GM21528 (cell line): ENCODE measurements around the gene NADK2.
"Not testable (repeated sequence)": the region's sequence is repeated elsewhere in the genome, so short reads cannot be mapped to it uniquely, and the experiment has no call there.

Experiments
- ATAC-seq: cut with Tn5 transposase; IDR thresholded peaks from one replicate; pipeline ENCODE4 v1.9.1; 2021; ENCODE audit warnings: mild to moderate bottlenecking, moderate library complexity; ENCODE audit not compliant: unreplicated experiment, low FRiP score

NADK2 gene

GRCh38 chr5:36215910-36216309 lies 25.8 kb downstream of the NADK2 start:
- ATAC-seq = no peak

DNA sequence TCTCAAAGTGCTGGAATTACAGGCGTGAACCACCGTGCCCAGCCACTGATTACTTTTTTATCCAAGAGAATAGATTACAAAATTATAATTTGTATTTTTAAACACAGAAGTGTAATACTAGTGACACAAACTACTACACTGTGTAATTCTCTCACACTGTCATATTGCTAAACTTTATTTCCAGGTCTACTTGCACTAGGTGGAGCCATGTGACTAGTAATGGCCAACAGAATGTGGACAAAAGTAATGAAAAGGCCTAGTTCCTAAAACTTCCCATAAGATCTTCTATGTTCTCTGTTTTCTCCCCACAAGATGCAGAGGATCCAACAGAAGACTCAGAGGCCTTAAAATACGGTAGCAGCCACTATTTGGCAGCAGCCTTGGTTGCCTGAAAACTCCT lies 27.3 kb downstream of the NADK2 start:
- no peak for ATAC-seq

DNA sequence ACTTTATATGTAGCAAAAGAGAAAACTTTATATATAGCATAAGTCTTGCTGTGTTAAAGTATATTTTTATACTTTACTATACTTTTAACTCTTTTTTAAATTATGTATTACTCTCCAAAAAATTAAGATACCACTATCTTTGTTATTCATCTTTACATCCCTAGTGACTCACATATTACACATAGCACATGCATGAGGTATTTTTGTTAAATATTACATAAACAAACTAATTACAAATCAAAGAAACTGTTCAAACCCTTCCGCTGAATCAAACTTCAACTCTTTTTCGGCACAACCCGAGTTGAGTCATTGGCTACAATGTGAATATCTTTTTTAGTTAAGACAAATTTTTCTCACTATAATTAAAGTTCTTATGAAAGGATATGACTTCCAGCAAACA lies 32.1 kb downstream of the NADK2 start:
- ATAC-seq = no peak

DNA sequence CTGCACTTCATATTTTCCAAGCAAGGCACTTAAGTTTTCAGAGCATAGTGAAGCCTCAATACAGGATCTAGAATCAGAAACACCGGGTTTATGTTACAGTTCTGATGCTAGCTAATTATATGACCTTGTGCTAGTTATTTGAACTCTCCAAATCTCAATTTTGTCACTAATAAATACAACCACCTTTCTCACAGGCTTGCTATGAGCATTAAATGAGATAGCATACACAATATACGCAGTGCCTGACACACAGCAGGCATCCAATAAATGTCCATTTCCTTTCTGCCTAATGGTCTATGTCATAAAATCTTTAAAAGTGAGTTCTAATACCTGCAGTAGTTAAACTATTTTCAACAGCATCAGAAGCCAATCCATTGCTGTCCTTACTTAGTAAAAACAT lies 32.9 kb downstream of the NADK2 start:
- ATAC-seq = no peak

DNA sequence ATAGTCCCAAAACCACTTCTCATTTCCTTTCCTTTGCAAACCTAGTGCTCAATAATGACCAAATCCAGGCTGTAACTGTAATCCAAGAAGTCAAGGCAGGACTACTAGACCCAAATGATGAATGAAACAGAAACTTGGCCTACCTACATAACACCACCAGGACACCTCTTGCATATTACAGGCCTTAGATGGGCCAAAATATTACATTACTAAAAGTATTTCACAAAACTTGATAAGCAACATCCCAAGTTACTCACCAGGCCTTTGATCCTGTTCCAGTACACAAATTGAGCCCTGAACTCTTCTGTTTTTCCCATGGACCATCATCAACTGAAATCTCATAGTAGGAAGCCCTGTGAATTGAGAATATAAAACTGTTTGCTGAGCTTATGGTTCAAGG lies 34.8 kb downstream of the NADK2 start:
- ATAC-seq = no peak

- no peak for ATAC-seq
Observed at GRCh38 chr5:36205329-36205728, 36.4 kb downstream of the NADK2 start.

- no peak for ATAC-seq
Observed at GRCh38 chr5:36202521-36202961, 39.2 kb downstream of the NADK2 start.

GRCh38 chr5:36200513-36200912 lies 41.2 kb downstream of the NADK2 start:
- ATAC-seq = no peak

GRCh38 chr5:36199620-36200019 lies 42.1 kb downstream of the NADK2 start:
- no peak for ATAC-seq

- not testable (repeated sequence) for ATAC-seq
Observed at GRCh38 chr5:36198783-36199182, 42.9 kb downstream of the NADK2 start.

GRCh38 chr5:36198281-36198680 lies 43.4 kb downstream of the NADK2 start:
- ATAC-seq = no peak

- no peak for ATAC-seq
Observed at GRCh38 chr5:36193746-36194145, 48.0 kb downstream of the NADK2 start.

- not testable (repeated sequence) for ATAC-seq
Observed at GRCh38 chr5:36184408-36184807, 57.3 kb downstream of the NADK2 start.

DNA sequence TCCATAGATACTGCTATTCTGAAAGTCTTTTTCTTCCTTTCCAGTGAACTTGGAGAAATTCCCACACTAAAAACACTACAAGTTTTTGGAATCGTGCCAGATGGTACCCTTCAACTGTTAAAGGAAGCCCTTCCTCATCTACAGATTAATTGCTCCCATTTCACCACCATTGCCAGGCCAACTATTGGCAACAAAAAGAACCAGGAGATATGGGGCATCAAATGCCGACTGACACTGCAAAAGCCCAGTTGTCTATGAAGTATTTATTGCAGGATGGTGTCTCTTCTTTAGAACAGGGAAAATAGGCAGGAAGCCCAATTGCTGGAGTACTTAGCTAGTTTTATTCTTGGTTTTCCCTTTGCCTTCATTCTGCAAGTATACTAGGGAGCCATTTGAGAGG lies 60.0 kb downstream of the NADK2 start:
- no peak for ATAC-seq

DNA sequence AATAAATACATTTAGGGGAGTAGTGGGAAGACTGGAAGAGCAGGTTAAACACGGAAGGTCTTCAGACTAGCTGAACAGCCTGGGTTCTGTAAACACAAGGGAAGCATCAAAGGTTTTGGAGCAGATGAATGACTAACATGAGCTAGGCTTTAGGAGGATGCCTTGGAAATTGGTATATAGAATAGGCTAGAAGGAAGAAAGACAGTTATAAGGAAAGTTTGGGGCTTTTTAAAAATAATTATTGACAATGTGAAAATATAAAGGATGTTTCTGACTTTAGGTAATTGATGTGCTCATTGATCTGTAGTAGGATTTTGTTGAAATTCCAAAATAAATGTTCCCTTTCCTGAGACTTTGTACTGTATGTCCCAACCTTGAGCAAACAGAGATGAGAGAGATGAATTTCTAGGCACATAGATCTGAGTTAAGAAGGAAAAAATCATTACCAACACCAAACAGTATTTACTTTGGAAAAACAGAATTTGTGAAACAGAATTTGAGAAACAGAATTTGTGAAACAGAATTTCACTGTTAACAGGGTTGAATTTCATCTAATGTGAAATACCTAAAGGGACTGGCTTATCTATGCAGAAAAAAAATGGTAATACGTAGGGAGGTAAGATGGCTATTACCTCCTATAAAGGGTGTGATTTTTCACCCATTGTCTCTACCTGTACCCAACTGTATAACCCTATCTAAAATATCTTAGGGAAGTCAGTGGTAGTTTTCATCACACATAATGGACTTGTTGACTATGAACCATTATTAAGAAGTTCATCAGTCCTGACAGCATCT lies 61.0 kb downstream of the NADK2 start:
- no peak for ATAC-seq

- ATAC-seq = no peak
Observed at GRCh38 chr5:36179950-36180349, 61.8 kb downstream of the NADK2 start.

DNA sequence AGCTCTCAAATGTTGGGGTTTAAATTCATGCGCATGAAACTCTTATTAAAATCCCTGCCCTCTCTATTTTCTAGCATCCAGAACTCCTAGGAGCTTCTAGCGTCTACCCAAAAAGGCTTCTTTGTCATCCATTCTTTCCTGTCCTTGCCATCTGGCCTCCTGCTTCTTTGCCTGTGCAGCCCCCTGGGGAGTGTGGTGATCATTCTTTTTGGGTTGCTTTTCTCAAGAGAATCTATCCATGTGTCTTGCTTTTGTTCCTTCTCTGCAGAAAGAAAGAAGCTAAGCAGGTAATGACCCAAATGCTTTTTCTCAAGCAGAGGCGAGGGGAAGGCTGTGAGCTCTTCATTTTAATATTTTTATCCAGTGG lies 63.2 kb downstream of the NADK2 start:
- ATAC-seq = no peak

DNA sequence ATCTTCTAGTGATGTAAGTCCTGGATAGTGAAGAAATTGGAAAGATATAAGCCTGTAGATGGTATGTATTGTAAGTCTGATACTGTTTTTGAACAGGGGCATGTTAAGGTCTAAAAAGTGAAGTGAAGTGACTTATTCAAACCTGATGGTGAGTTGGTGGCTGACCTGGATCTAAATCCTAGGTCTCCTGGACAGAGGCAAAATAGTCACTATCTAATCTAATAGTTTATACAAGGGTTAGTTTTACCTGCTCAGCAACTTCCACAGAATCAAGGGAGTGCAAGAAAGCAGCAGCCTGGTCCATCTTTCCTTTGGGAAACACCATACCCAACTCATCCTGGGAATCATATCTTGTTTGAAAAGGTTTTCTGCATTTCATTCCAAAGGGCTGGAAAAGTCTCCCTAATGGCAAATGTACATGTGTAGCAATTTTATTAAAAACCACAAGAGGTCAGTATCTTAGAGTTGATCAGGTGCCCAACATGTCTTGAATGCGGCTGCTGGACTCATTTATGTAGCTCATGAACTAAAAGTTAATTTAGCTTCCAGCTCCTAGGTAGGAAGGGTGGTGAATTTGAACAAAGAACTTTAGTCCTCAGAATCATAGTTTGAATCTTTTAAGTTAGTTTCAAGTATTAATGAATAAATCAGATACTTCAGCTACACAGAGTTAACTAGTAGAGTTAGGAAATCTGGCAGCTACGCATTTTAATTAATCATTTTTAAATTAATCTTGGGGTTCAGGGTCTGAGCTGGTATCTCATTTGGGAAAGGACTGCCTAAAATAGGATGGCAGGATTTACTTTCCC lies 63.8 kb downstream of the NADK2 start:
- no peak for ATAC-seq

- ATAC-seq = peak; percentile 97
Observed at GRCh38 chr5:36177154-36177553, 64.6 kb downstream of the NADK2 start.

DNA sequence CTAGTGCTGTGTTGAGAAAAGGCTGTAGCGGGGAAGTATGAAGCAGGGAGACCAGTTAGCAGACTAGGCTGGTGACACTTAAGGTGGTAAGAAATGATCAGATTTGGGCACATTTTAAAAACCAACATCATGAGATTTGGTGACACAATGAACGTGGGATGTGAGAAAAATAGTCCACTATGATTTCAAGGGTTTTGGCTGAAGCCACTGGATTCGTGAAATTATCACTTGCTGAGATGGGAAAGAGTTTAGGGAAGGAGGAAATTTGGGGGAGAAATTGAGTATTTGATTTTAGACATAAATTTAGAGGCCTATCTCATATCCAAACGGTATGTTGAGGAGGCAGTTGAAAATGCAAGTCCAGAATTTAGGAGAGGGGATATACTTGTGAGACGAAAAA lies 66.7 kb downstream of the NADK2 start:
- ATAC-seq = no peak

GRCh38 chr5:36174119-36174518 lies 67.6 kb downstream of the NADK2 start:
- no peak for ATAC-seq

- ATAC-seq = no peak
Observed at GRCh38 chr5:36173426-36173825, 68.3 kb downstream of the NADK2 start.
